Measurements from ENCODE around the gene CCDC167.
"Not testable (repeated sequence)": the region's sequence is repeated elsewhere in the genome, so short reads cannot be mapped to it uniquely, and the experiment has no call there.

Gene CCDC167

DNA sequence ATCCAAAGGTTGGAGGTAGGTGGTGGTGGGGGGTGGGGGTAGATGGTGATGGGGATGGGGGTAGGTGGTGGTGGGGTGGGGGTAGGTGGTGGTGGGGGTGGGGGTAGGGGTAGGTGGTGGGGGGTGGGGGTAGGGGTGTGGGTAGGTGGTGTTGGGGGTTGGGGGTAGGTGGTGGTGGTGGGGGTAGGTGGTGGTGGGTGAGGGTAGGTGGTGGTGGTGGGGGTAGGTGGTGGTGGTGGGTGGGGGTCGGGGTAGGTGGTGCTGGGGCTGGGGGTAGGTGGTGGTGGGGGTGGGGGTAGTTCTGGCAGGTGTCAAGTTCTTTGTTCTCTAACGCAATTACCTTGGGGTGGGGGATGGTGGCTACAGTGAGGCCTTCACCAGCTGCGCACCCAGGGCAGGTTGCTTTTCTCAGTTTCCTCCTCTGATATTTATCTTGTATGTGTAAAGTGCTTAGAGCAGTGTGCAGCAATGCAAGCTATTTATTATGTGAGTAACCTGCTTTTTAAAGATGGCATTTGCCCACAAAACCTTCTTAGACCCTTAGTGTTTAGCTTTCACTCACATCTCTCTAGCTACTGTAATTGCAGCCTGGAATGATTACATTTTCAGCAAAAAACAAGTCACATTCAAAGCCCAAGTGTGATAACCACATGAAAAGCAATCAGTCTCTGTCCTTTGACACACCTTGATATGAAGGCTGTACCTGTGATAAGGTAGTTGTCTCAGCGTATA, 8.2 kb upstream of the CCDC167 start:
- peak; percentile 55 for DNase-seq

DNA sequence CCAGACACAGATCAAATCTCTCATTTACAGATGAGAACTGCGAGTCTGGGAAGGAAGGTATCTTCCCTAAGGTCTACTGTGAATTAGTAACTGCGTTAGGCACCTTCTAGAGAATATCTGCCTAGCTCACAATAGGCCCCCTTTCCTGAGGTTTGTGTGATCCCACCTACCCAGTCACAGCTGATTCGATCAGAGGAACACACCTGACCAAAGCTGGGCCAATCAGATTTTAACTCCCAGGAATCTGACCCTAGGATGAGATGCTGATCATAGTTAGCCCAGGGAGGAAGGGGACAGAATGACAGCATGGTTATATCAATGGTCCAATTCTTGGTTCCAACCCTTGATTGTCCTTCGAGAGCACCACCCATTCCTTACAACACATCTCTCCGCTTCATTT, 7.4 kb upstream of the CCDC167 start:
- no peak for DNase-seq

DNA sequence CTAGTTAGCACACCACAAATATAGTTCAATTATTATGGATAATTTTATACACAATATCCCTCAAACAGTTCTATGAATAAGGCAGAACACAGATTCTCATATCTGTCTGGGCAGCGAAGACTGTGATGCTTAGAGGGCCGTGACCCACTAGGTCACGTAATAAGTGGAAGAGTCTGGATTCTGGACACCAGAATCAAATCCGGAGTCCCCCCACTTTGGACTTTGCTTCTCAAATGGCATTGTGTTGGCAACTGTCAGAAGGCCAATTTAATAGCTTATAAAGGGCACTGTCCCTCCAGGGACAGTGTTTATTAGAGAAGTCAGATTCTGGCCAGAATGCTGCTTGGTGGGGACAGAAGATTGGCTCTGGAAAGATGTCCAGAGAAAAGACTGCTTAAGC, 6.8 kb upstream of the CCDC167 start:
- no peak for DNase-seq

DNA sequence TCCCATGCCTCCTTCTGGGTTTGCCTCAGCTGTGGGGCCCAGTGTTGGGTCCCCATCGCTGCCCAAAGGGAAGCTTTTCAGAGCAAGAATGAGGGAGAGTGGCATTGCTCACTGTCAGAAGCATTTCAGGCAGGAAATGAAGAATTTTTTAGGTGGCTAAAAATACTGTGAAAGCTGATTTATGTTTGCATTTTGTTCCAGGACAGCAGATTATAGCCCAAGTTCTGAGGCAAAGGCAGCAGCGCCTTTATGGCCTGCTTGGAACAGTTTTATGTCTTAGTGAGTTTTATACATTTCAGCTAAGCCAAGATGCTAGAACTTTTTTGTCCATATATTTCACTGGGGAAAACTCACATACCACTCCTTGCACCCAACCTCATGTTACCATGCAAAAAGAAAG, 4.3 kb upstream of the CCDC167 start:
- DNase-seq: no peak

DNA sequence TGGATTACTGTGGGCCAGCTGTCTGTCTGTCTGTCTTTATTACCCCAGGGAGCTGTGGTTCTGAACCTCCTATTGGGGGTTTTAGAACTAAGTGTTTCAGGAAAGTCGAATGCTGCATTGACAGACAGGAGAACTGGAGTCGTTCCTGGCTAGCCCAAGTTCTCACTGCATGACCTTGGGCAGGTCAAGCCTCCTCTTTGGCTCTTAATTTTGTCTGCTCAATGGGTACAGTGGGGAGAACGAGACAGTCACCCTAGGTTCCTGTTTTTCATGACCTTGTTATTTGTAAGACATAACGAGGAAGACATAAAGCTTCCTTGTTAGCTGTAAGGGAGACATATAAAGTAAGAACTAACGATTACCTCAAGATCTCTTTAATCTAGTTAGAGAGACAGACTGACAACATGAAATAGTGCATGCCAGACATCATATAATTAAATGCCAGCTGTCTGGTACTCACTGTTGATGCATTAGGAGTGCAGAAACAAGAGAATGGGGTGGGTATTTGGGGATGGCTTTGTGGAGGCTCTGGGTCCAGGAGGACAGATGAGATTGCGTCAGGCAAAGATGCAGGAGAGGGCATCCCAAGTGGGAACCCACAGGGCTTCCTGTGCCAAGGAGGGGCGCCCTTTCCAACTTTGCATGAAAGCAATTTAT, 3.7 kb upstream of the CCDC167 start:
- no peak for DNase-seq

- DNase-seq: peak; percentile 56
Observed at GRCh38 chr6:37502703-37503291, 3.1 kb upstream of the CCDC167 start.

DNA sequence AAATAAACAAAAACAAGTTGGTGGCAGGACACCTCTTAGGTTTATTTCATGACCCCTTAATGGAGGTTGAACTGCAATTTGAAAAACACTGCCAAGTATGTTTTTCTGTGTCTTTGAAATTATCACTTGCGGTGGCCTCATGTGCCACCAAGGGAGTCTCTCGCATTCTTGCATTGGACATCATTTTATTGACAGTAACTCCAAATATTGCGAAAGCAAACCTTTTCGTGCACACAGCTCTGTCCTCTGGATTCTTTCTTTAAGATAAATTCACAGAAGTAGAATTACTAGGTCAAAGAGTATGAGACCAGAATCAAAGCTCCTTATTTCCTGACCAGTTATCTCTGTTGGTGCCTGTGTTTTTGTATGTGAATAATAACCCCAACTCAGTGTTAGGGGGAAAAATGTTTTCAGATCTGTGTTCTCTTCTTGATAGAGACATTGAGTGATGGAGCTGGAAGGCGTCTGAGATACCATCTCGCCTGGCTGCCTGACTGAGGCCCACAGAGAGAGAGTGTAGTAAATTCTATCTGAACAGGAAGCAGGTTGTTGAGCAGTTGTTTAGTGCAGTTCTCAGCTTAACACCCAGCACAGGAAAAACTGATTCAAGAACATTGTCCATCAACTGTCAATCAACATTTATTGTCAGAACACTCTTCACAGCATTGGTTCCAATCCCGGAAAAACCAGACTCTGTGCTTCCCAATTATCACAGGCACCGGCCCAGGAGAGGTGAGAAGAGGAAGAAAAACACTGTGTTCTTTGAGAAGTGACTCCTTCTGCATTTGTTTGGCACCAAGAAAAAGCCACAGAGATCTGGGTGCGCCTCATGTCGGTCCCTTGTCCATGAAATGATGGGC, 2.2 kb upstream of the CCDC167 start:
- DNase-seq: peak; percentile 42

DNA sequence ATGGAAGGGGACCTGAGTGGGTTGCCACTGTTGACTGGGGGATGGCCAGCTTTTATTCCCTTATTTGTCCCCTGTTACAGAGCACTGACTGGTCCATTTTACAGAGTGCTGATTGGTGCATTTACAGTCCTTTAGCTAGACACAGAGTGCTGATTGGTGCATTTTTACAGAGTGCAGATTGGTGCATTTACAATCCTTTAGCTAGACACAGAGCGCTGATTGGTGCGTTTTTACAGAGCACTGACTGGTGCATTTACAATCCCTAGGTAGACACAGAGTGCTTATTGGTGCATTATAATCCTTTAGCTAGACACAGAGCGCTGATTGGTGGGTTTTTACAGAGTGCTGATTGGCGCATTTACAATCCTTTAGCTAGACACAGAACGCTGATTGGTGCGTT, 1.2 kb upstream of the CCDC167 start:
- not testable (repeated sequence) for DNase-seq

- DNase-seq: no peak
Observed at GRCh38 chr6:37500294-37500608, 558 bp upstream of the CCDC167 start.

DNA sequence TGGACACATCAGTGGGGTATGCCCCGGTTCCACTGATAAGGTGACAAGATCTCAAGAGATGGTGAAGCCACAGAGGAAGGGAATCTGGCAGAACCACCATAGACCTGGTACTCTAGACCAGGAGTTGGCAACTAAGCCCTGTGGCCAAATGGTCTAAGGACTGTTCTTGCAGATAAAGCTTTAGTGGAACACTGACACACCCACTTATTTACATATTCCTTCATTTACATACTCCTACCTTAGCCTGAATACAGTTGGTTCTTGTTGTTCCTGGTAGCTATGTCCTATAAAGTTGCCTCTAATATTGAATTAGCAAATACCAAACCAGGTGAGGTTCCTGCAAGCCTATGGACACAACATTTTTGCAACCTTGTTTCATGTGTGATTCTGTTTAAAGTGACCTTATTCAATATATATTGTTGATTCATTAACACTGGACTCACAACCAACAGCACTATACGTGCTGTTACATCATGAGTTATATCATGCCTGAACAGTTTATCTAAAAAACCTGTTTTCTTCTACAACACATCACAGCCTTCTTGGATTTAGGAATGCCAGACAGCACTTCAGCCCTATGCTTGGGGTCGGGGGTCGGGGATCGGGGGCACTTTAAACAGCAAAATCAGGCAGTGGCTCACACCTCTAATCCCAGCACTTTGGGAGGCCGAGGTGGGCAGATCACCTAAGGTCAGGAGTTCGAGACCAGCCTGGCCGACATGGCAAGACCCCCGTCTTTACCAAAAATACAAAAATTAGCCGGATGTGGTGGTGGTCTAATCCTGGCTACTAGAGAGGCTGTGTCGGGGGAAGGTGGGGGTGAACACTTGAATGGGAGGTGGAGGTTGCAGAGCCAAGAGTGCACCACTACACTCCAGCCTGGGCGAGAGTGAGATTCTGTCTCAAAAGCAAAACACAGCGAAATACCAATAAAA, 2.5 kb downstream of the CCDC167 start:
- peak; percentile 28 for DNase-seq

DNA sequence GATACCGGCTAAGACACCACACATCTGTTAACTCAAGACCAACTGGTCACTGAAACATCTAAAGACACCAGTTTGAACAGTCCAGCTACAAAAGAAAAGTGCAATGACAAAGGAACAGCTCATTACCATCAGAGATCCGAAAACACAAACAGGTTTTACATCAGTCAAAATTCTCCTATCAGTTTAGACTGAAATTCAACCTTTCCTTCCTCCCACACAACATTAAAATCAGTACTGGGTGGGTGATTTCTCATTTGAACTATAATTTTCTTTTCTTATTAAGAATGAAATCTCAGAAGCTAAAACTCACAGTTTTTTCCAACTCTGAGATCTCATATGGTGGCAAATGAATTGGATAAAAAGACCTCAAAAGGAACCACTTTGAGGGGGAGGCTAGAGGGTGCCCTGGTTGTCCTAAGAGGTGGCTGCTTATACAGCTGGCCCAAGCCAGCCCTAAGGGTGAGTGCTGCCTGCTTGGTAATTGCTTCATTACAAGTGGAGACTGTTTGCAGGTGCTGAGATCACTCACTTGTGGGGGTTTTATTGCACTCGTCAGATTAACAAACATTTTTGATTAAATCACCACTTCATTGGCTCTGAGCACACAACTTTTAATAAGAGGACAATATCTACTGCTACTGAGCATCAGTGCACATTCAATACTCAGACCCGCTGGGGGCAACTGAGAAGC, 4.3 kb downstream of the CCDC167 start:
- peak; percentile 75 for DNase-seq

GRCh38 chr6:37493661-37493995, 6.1 kb downstream of the CCDC167 start:
- DNase-seq: peak; percentile 78

GRCh38 chr6:37492991-37493660, 6.6 kb downstream of the CCDC167 start:
- DNase-seq: peak; percentile 84

DNA sequence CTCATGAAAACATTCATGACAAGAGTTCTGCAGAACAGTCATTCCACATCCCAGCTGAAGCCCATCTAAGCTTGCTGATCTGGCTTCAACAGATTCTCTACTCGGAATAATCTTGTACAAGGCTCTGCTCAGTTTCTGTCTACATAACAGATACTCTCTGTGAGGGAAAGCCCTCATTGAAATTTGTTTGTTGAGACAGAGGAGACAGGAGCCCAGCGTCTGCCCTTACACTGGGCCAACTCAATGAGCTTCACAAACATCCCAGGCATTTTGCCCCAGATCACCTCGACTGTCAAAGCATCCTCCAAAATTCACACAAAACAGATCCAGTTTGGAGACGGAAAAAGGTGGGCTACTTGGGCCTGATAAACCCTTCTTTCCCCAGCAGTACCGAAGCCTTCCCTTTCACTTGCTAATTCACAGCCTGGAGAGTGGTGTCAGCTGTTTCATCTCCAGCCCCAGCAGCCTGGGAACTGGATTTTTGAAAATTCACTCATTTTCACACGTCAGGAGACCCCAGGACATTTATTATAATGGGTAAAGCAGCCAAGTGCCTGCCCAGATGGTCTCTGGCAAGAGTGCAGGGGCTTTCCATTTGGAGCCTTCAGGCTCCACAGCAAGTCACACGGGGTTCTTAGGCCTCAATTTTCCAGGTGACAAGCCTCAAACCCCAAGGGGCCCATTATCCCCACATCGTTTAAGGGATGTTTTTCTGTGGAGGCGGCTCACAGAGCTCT, 7.3 kb downstream of the CCDC167 start:
- DNase-seq: peak; percentile 31

GRCh38 chr6:37491830-37492208, 7.9 kb downstream of the CCDC167 start:
- no peak for DNase-seq

DNA sequence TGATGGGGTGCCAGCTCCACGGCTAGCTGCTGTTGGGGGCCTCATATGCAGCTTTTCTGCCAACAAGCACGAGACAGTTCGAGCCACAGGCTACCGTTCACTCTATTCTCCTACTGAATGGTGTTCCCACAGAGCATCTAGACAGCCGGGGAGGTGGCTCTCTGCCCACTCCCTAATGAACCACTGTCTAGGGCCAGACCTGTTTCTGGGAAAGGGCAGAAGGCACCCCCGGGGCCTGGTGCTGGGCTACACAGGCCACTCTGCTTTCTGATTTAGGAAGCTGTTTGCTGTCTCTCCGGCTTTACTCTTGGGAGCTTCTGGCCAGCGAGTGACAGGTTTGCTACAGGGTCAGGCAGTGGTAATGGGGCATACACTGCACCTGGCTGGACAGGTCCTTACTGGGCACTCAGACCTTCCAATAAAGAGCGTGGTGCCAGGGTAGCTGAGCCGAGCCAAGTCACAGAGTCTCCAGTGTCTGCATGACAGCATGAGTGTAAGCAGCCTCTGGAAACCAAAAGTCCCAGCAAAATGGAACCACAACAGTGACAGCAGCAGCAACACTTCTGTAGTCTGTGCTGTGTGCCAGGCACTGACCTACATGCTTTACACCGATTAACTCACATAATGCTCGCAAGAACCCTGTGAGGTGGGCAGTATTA, 8.4 kb downstream of the CCDC167 start:
- no peak for DNase-seq

- no peak for DNase-seq
Observed at GRCh38 chr6:37490536-37491170, 9.0 kb downstream of the CCDC167 start.

- no peak for DNase-seq
Observed at GRCh38 chr6:37489697-37490336, 9.9 kb downstream of the CCDC167 start.

- DNase-seq: no peak
Observed at GRCh38 chr6:37488476-37488875, 11.2 kb downstream of the CCDC167 start.

Measured in NCI-H510A treated with DMSO at 0.1 percent for 48 hours (cell line).